Measurements from ENCODE around the gene MIER3. TPM values are rescaled to one million over a fixed set of nuclear protein-coding genes. Genes with fewer than 3 reads are reported as not detected.

Gene MIER3
- total and polyA plus RNA-seq, 9 of the 15 experiments (the other 6 are each of a cell fraction or from before 2014, with no cell fraction given), result 4.1 to 29.3 (median 13.0) TPM

GRCh38 chr5:56910210-56910965 lies 41.5 kb downstream of the MIER3 start (continued):
- TF ChIP-seq PURB (CRISPR knock-in tag; IDR thresholded peaks at IDR 0.05; ENCODE audit: low read depth) (no peak), ZNF280A (IDR thresholded peaks at IDR 0.05; ENCODE audit: low read depth, partially characterized antibody) (no peak), C11orf30 (IDR thresholded peaks at IDR 0.05; ENCODE audit: low read depth) (no peak), ZHX1 (conservative IDR thresholded peaks at IDR 0.05; ENCODE audit: low read length) (no peak), GATAD2B (IDR thresholded peaks at IDR 0.05; ENCODE audit: borderline replicate concordance) (no peak), ZNF766 (CRISPR knock-in tag; conservative IDR thresholded peaks at IDR 0.05) (no peak), TAF15 (IDR thresholded peaks at IDR 0.05; ENCODE audit: low read depth, low read length) (no peak), RHOXF2B (CRISPR knock-in tag; conservative IDR thresholded peaks at IDR 0.05) (no peak), TCFL5 (CRISPR knock-in tag; conservative IDR thresholded peaks at IDR 0.05) (no peak), FOXJ3 (CRISPR knock-in tag; IDR thresholded peaks at IDR 0.05) (no peak), HNRNPL (IDR thresholded peaks at IDR 0.05; ENCODE audit: low read depth, low read length) (no peak), RB1 (IDR thresholded peaks at IDR 0.05; ENCODE audit: low read depth) (no peak), PHTF2 (CRISPR knock-in tag; IDR thresholded peaks at IDR 0.05) (no peak), PHB2 (IDR thresholded peaks at IDR 0.05; ENCODE audit: low read depth) (no peak), FUS (optimal IDR thresholded peaks at IDR 0.05; ENCODE audit: low read depth, low read length) (no peak), TAF1 (IDR thresholded peaks at IDR 0.05; ENCODE audit: control insufficient read depth, extremely low read depth, insufficient read depth, low read length, severe bottlenecking) (no peak), E2F8 (IDR thresholded peaks at IDR 0.05; ENCODE audit: low read depth, partially characterized antibody) (no peak), E2F5 (CRISPR knock-in tag; IDR thresholded peaks at IDR 0.05) (no peak), ETS2 (tag; IDR thresholded peaks at IDR 0.05; ENCODE audit: borderline replicate concordance, poor library complexity, severe bottlenecking) (no peak), ZNF140 (CRISPR knock-in tag; IDR thresholded peaks at IDR 0.05) (no peak), SNRNP70 (optimal IDR thresholded peaks at IDR 0.05; ENCODE audit: low read depth, low read length) (no peak)
